HepG2 (cell line): ENCODE results near the gene TK1. TPM values are rescaled to one million over a fixed set of nuclear protein-coding genes. Genes with fewer than 3 reads are reported as not detected.

Experiments used
- ATAC-seq: fragments of 200-7000 bp; cut with Tn5 transposase; 3 replicates; pipeline ENCODE4 v1.9.1; 2020; ENCODE audit warnings: mild to moderate bottlenecking, moderate library complexity
- BruUV-seq: library from RNA; stranded (reverse); fragments of 400-500 nt; replicated peaks from 2 replicates; lab custom pipeline; 2021; lab: Mats Ljungman, UMichigan
- CTCF ChIA-PET: fragments of 300-600 bp; formaldehyde crosslinking; extraction: SDS; loops from one replicate; lab custom pipeline; 2021; ENCODE audit warnings: low total read pairs, inconsistent platforms, low intra/inter-chr PET ratio; lab: Yijun Ruan, JAX
- POLR2A ChIA-PET: fragments of 350-600 bp; sonication (Branson Sonifier 250); formaldehyde crosslinking; loops from one replicate; lab custom pipeline; 2020; ENCODE audit warnings: antibody characterized with exemption, inconsistent platforms; lab: Yijun Ruan, JAX
- DNase-seq: peaks from one replicate; pipeline ENCODE4 v3.0.0-alpha.2; 2015; ENCODE audit warnings: low spot score
- FAIRE-seq: peaks from 3 replicates; lab custom pipeline; 2011; peaks lifted over from hg19 to GRCh38; lab: Jason Lieb, UNC
- H2AFZ ChIP-seq: one replicate; pipeline ENCODE4 v1.6.1; 2011; ENCODE audit warnings: low read length, inconsistent platforms
- H3K27ac ChIP-seq: fragments of 300-600 bp; 3 replicates; pipeline ENCODE4 v1.8.0; 2011; ENCODE audit warnings: mixed run types, mild to moderate bottlenecking, mixed read lengths, low read length, inconsistent platforms; ENCODE audit not compliant: insufficient read depth; ENCODE audit errors: extremely low read length
- H3K27me3 ChIP-seq, 2 experiments: fragments of 200-600 bp in 1 of 2; 2 replicates in 1 of 2; 3 replicates in 1 of 2; pipeline versions ENCODE4 v1.6.0 to v1.8.0; 2011; ENCODE audit warnings: low read length in 2 of 2, mild to moderate bottlenecking in 2 of 2, moderate library complexity in 2 of 2, inconsistent platforms in 1 of 2; ENCODE audit not compliant: insufficient read depth in 2 of 2, control insufficient read depth in 1 of 2
- H3K36me3 ChIP-seq, 2 experiments: fragments of 200-600 bp in 1 of 2; replicated peaks in 1 of 2; 2 replicates in 1 of 2; 3 replicates in 1 of 2; pipeline versions ENCODE4 v1.5.1 to v1.8.0; 2011; ENCODE audit warnings: low read length in 2 of 2, inconsistent platforms in 1 of 2; ENCODE audit not compliant: insufficient read depth in 2 of 2, control insufficient read depth in 1 of 2
- H3K4me1 ChIP-seq: 2 replicates; pipeline ENCODE4 v1.5.1; 2012; ENCODE audit warnings: low read length, inconsistent platforms; ENCODE audit not compliant: insufficient read depth
- H3K4me2 ChIP-seq: 2 replicates; pipeline ENCODE4 v1.6.0; 2011; ENCODE audit warnings: low read depth, low read length, inconsistent platforms
- H3K4me3 ChIP-seq, 3 experiments: fragments of 200-600 bp in 1 of 3; sonication (generic), shearing (Covaris generic) in 1 of 3; replicated peaks in 1 of 3; 2 replicates each; pipeline ENCODE4 v1.5.1; 2011 to 2016; ENCODE audit warnings: low read length in 3 of 3, inconsistent platforms in 2 of 3, low read depth in 2 of 3, mild to moderate bottlenecking in 2 of 3, control low read depth in 1 of 3, mixed read lengths in 1 of 3; ENCODE audit not compliant: insufficient read depth in 1 of 3
- H3K79me2 ChIP-seq: one replicate; pipeline ENCODE4 v1.6.1; 2011; ENCODE audit warnings: low read length, inconsistent platforms; ENCODE audit not compliant: insufficient read depth
- H3K9ac ChIP-seq: 2 replicates; pipeline ENCODE4 v1.6.0; 2011; ENCODE audit warnings: mild to moderate bottlenecking, low read depth, low read length, inconsistent platforms; ENCODE audit not compliant: insufficient read depth
- H3K9me3 ChIP-seq: 2 replicates; pipeline ENCODE4 v1.5.1; 2012; ENCODE audit warnings: mild to moderate bottlenecking, low read length
- H4K20me1 ChIP-seq: 2 replicates; pipeline ENCODE4 v1.6.0; 2011; ENCODE audit warnings: inconsistent platforms, mild to moderate bottlenecking, low read length, moderate library complexity; ENCODE audit not compliant: insufficient read depth
- CEBPG ChIP-seq: IDR thresholded peaks from 2 replicates; pipeline ENCODE4 v1.6.1; 2016
- HNRNPL ChIP-seq: fragments of 200-400 bp; formaldehyde crosslinking; IDR thresholded peaks from 2 replicates; pipeline ENCODE4 v1.6.1; 2017; ENCODE audit warnings: mild to moderate bottlenecking, low read depth, low read length
- POLR2A ChIP-seq, 2 experiments: IDR thresholded peaks; 2 replicates each; pipeline ENCODE4 v1.6.1; 2011; ENCODE audit warnings: low read depth in 2 of 2, low read length in 2 of 2, mild to moderate bottlenecking in 1 of 2, moderate library complexity in 1 of 2; ENCODE audit not compliant: insufficient read depth in 1 of 2
- PRMT3 ChIP-seq: sonication (generic); formaldehyde crosslinking; IDR thresholded peaks from 2 replicates; pipeline ENCODE4 v1.8.1; 2022; ENCODE audit warnings: low read depth, mild to moderate bottlenecking, moderate library complexity, missing genetic modification reagents, borderline replicate concordance
- SIN3A ChIP-seq: IDR thresholded peaks from 2 replicates; pipeline ENCODE4 v1.6.1; 2011; ENCODE audit warnings: low read depth, mild to moderate bottlenecking, control low read depth, low read length, borderline replicate concordance
- TBP ChIP-seq: sonication (generic); formaldehyde crosslinking; IDR thresholded peaks from 2 replicates; pipeline ENCODE4 v1.5.0; 2020; ENCODE audit warnings: missing genetic modification reagents
- ZNF891 ChIP-seq: sonication (generic); formaldehyde crosslinking; IDR thresholded peaks from 2 replicates; pipeline ENCODE4 v1.5.0; 2020; ENCODE audit warnings: mild to moderate bottlenecking, missing genetic modification reagents
- ZSCAN21 ChIP-seq: sonication (generic); formaldehyde crosslinking; IDR thresholded peaks from 2 replicates; pipeline ENCODE4 v1.8.0; 2022; ENCODE audit warnings: mild to moderate bottlenecking, missing genetic modification reagents, moderate library complexity, borderline replicate concordance
- WGBS: methylation state at CpG from one replicate; pipeline ENCODE4 v1.1.6; 2017; ENCODE audit warnings: low lambda C conversion rate; 5-methylcytosine and 5-hydroxymethylcytosine counted together
- in situ Hi-C: cut with HindIII; loops from 2 replicates; pipeline ENCODE4 v1.10.0; 2017; ENCODE audit warnings: low pct_unique_long_range_greater_than_20kb; ENCODE audit not compliant: extremely low pct_ligation_motif_present
- intact Hi-C: fragments of 100-400 bp; cut with micrococcal nuclease; formaldehyde crosslinking; loops from one replicate; pipeline ENCODE4 v1.10.0; 2022; ENCODE audit not compliant: unreplicated experiment
- polyA plus RNA-seq, 8 experiments: library from polyadenylated mRNA; depleted of rRNA in 3 of 8; stranded (reverse) in 7 of 8; unstranded in 1 of 8; fragments of >200 nt; fragmentation: Illumina TruSeq in 4 of 8; extraction: Trizol in 4 of 8; gene quantifications; 2 replicates each; pipeline versions ENCODE4 v1.2.1 to v1.2.3, GENCODE V29; 2011 to 2016; ENCODE audit warnings: low read depth in 4 of 8, missing spikeins in 1 of 8, mixed read lengths in 1 of 8; ENCODE audit not compliant: insufficient read depth in 1 of 8
- total RNA-seq, 5 experiments: library from RNA; depleted of rRNA; stranded (reverse); fragments of >200 nt; fragmentation: Illumina TruSeq; extraction: Trizol; gene quantifications; 2 replicates each; pipeline ENCODE4 v1.2.3, GENCODE V29; 2016; ENCODE audit warnings: low read depth in 1 of 5
- TF ChIP-seq, protein P1 (sequence below): sonication (generic); formaldehyde crosslinking; conservative IDR thresholded peaks from 2 replicates; pipeline ENCODE4 v1.8.0; 2022; ENCODE audit warnings: missing genetic modification reagents

TK1 gene
- total and polyA plus RNA-seq, 2 of the 13 experiments (the other 11 are each of a cell fraction or from before 2014, with no cell fraction given): 45.0 to 96.0 TPM

DNA sequence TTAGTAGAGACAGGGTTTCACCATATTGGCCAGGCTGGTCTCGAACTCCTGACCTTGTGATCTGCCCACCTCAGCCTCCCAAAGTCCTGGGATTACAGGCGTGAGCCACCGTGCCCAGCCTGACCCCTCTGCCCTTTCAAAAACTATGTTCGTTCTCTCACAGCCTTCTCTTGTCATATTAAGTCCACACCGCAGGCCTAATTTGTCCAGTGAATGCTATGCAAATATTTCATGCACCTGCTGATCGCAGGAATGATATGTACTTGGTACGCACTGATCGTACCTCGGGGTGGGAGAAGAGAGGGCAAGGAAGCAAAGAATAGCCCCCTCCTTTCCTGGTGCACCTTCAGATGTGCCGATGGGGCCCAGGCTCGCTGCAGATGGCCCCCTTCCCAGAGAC is 24.2 kb upstream of the TK1 start:
- Histone ChIP-seq H3K4me1 (peaks cover 18% of the 10 kb centered on the region), H3K4me3 (no peak overlapping the region)
- in situ Hi-C loops: no loop called here
- POLR2A ChIA-PET: no interaction called here
- intact Hi-C loops: no loop called here
- TF ChIP-seq HNRNPL: no peak
- TF ChIP-seq POLR2A (IDR thresholded peaks at IDR 0.05; ENCODE audit: insufficient read depth in 1 of 2, low read depth in 2 of 2, low read length in 2 of 2): no peak
- TF ChIP-seq TBP: no peak
- no peak for TF ChIP-seq ZNF891 (CRISPR knock-in tag)
- no peak for TF ChIP-seq CEBPG (CRISPR knock-in tag)
- TF ChIP-seq, protein P1, sequence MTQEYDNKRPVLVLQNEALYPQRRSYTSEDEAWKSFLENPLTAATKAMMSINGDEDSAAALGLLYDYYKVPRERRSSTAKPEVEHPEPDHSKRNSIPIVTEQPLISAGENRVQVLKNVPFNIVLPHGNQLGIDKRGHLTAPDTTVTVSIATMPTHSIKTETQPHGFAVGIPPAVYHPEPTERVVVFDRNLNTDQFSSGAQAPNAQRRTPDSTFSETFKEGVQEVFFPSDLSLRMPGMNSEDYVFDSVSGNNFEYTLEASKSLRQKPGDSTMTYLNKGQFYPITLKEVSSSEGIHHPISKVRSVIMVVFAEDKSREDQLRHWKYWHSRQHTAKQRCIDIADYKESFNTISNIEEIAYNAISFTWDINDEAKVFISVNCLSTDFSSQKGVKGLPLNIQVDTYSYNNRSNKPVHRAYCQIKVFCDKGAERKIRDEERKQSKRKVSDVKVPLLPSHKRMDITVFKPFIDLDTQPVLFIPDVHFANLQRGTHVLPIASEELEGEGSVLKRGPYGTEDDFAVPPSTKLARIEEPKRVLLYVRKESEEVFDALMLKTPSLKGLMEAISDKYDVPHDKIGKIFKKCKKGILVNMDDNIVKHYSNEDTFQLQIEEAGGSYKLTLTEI (CRISPR knock-in tag): no peak
- TF ChIP-seq SIN3A: no peak
- no peak for TF ChIP-seq ZSCAN21 (CRISPR knock-in tag)
- TF ChIP-seq PRMT3 (CRISPR knock-in tag): no peak
- TF ChIP-seq, all 625 proteins: peak for 0
- no peak for DNase-seq
- no peak overlapping the region for H3K9ac ChIP-seq
- BruUV-seq: no TSS peak
- H3K27me3 ChIP-seq: no peaks in the 10 kb centered on the region; a peak in 1 of 5 replicates
- H3K79me2 ChIP-seq: peaks cover 16% of the 10 kb centered on the region
- peaks cover 3 to 10% of the 10 kb centered on the region in 2 experiments; a peak in 4 of 5 replicates for H3K36me3 ChIP-seq
- CTCF ChIA-PET: no interaction called here
- H3K9me3 ChIP-seq: no peaks in the 10 kb centered on the region
- no peak overlapping the region for H3K27ac ChIP-seq
- FAIRE-seq: no peak
- H2AFZ ChIP-seq: no peak overlapping the region
- no peak for ATAC-seq
- WGBS: 33% methylated on average over 11 of the region's 11 CpGs
- peaks cover 3% of the 10 kb centered on the region for H4K20me1 ChIP-seq
- H3K4me2 ChIP-seq: no peak overlapping the region
